ENCODE measurements around the gene EGFL8. TPM values are rescaled to one million over a fixed set of nuclear protein-coding genes. Genes with fewer than 3 reads are reported as not detected.

EGFL8 gene
- total RNA-seq, 4 donors from 2014 or later, result 7.3 to 66.5 (median 15.4) TPM

DNA sequence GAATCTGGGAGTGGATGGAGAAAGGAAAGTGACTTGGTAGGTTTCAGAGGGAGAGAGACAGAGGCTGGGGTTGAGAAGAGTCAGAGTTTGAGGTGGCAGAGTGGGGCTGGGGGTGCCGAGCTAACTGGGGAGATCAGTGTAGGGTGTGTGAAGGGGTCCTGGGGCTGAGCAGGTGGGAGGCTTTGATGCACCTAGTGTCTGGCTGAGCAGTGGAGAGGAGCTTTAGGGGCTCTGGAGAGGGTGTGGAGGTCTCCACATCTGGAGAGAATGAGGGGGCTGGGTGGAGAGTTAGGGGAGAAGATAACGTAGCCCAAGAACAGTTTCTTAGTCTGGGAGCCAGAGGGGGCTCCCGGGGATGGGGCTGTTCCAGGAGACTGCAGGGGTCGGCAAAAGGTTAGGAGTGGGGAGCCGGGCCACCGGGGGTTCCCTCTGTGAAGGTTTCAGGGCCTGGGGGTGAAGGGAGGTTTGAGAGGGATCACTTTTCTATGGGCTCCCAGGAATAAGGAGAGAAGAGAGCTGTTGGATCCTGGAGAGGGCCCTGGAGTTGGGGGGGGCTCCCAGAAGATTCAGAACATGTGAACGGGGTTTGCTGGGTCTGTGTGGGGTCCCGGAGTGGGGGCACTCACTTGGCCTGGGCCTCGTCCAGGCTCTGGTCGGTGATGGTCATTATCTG is 24.8 kb downstream of the EGFL8 start:
- H3K4me1 ChIP-seq, result peaks cover 75% of the 10 kb centered on the region
- WGBS, result 2% methylated on average over 6 of the region's 10 CpGs
- no peak for TF ChIP-seq EP300 (IDR thresholded peaks at IDR 0.05)
- TF ChIP-seq, protein P1, sequence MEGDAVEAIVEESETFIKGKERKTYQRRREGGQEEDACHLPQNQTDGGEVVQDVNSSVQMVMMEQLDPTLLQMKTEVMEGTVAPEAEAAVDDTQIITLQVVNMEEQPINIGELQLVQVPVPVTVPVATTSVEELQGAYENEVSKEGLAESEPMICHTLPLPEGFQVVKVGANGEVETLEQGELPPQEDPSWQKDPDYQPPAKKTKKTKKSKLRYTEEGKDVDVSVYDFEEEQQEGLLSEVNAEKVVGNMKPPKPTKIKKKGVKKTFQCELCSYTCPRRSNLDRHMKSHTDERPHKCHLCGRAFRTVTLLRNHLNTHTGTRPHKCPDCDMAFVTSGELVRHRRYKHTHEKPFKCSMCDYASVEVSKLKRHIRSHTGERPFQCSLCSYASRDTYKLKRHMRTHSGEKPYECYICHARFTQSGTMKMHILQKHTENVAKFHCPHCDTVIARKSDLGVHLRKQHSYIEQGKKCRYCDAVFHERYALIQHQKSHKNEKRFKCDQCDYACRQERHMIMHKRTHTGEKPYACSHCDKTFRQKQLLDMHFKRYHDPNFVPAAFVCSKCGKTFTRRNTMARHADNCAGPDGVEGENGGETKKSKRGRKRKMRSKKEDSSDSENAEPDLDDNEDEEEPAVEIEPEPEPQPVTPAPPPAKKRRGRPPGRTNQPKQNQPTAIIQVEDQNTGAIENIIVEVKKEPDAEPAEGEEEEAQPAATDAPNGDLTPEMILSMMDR (IDR thresholded peaks at IDR 0.05), result no peak
- no peak for TF ChIP-seq POLR2AphosphoS5 (IDR thresholded peaks at IDR 0.05)
- TF ChIP-seq POLR2A (IDR thresholded peaks at IDR 0.05), result no peak
- peak in 1 of 2 donors; percentile 61 for DNase-seq (ENCODE audit: low spot score in 2 of 2)
- H3K27ac ChIP-seq, result peak overlapping the region; percentile 89
- peak overlapping the region; percentile 61 for H3K4me3 ChIP-seq
- H3K36me3 ChIP-seq, result peaks cover 21% of the 10 kb centered on the region
- H3K9me3 ChIP-seq, result no peaks in the 10 kb centered on the region
- H3K27me3 ChIP-seq, result no peaks in the 10 kb centered on the region

DNA sequence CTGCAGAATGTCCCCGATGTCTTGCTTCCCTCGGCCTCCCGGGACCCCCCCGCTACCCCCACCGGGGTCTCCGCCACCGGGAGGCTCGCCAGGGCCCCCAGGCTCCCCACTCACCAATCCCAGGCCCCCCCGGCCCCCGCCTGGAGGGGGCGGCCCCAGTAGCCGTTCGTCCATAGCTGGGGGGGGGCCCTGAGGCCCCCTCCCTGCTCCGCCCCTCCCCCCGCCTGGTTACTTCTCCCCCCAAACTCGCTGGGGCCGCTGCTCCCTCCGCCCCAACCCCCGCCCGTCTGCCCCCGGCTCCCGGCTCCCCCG is 25.3 kb downstream of the EGFL8 start:
- H3K4me3 ChIP-seq, result peak overlapping the region; percentile 61
- H3K4me1 ChIP-seq, result peaks cover 74% of the 10 kb centered on the region
- H3K27ac ChIP-seq, result peak overlapping the region; percentile 89
- WGBS, result no CpG with 5 or more reads among the region's 23 CpGs
- DNase-seq (ENCODE audit: low spot score in 2 of 2), result no peak
- H3K36me3 ChIP-seq, result peaks cover 21% of the 10 kb centered on the region
- TF ChIP-seq POLR2A (IDR thresholded peaks at IDR 0.05) (no peak), EP300 (IDR thresholded peaks at IDR 0.05) (no peak), POLR2AphosphoS5 (IDR thresholded peaks at IDR 0.05) (no peak)
- TF ChIP-seq, protein P1 (IDR thresholded peaks at IDR 0.05), result no peak
- H3K9me3 ChIP-seq, result no peaks in the 10 kb centered on the region
- no peaks in the 10 kb centered on the region for H3K27me3 ChIP-seq

DNA sequence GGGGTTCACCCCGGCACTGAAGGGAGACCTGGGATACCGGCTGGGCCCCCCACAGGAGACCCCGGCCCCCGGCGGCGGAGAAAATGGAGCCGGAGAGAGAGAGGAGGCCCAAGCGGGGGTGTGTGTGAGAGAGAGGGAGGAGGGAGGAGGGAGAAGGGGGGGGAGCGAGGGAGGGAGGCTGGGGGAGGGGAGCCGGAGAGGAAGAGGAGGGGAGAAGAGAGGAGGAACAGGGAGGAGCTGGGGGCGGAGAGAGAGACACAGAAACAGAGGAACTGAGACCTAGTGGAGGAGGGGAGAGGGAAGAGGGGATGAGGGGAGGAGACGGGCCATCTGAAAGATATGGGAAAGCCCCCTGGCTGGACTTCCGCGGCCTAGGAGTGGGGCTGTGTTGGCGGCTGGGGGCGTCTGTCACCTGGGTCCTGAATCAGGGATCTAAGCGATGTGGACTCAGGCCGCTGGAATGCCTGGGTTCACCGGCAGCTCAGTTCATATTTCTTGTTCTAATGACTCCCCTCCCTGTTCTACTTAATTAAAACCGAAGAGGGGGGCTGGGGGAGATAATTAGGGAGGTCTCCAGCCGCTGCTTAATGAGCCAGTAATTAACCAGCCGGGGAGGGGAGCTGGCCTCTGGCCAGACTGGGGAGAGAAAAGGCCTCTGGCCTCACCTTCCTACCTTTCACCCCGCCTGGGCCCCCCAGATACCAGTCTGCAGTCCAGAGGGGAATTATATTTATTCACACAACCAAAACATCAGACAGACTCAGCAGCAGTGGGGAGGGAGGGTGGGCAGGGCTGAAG is 25.9 kb downstream of the EGFL8 start, which contains the start of gene PBX2:
TSS of gene PBX2 (minus strand) at position 149 of the 798 bp plus-strand sequence. CDS start 287 bp downstream, outside the sequence.
- peaks cover 80% of the 10 kb centered on the region for H3K4me1 ChIP-seq
- peaks cover 21% of the 10 kb centered on the region for H3K36me3 ChIP-seq
- H3K9me3 ChIP-seq, result no peaks in the 10 kb centered on the region
- no peak for TF ChIP-seq EP300 (IDR thresholded peaks at IDR 0.05)
- TF ChIP-seq, protein P1 (IDR thresholded peaks at IDR 0.05), result no peak
- TF ChIP-seq POLR2AphosphoS5 (IDR thresholded peaks at IDR 0.05), result no peak
- peak in 1 of 2 donors; percentile 56 for TF ChIP-seq POLR2A (IDR thresholded peaks at IDR 0.05)
- peak within 1 kb of the TSS; percentile 89 for H3K27ac ChIP-seq
- no peaks in the 10 kb centered on the region for H3K27me3 ChIP-seq
- DNase-seq (ENCODE audit: low spot score in 2 of 2), result peak; percentile 94 to 95
- WGBS, result 1% methylated on average over 20 of the region's 23 CpGs
- H3K4me3 ChIP-seq, result peak within 1 kb of the TSS; percentile 61

DNA sequence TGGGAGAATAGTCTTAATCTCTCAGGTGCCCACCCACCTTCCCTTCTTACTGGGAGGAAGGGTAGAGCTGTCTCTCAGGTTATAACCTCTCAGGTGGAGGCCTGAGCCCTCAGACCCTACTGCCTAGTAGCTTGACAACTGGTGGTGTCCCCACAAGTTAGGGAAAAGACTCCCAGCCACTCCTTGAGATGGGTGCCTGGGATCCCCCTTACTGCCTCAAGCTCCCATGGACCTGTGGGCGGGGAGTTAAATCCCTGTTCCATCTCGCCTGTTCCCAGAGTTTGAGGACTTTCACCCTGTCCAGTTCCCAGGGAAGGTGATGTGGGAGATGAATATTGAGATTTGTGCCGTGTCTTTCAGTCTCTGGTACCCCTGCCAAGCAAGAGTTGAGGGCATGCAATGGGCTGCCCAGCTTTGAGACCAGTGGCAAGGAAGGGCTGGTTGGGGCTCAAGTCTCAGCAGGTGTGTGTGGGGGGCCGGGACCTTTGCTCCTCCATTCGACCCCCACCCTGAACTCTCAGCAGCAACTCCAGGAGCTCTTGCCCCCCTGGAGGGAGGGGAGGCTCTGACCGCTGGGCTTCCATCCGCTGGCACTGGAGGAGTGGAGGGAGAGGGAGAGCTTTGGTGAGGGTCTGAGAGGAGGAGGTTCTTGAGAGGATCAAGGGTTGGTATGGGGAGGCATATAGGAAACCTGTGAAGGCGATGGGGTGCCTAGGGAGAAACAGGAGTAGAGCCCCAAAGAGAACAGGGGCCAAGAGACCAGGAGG is 26.7 kb downstream of the EGFL8 start:
- TF ChIP-seq EP300 (IDR thresholded peaks at IDR 0.05) (no peak), POLR2A (IDR thresholded peaks at IDR 0.05) (no peak), POLR2AphosphoS5 (IDR thresholded peaks at IDR 0.05) (no peak)
- TF ChIP-seq, protein P1 (IDR thresholded peaks at IDR 0.05), result no peak
- Histone ChIP-seq H3K27me3 (no peaks in the 10 kb centered on the region), H3K9me3 (no peaks in the 10 kb centered on the region), H3K36me3 (peaks cover 21% of the 10 kb centered on the region), H3K4me1 (peaks cover 74% of the 10 kb centered on the region), H3K4me3 (peak overlapping the region; percentile 61), H3K27ac (peak overlapping the region; percentile 89)
- 96% methylated on average over 5 of the region's 8 CpGs for WGBS
- DNase-seq (ENCODE audit: low spot score in 2 of 2), result no peak

Data from suprapubic skin (tissue), 4 donors.